Testis (tissue), 2 donors: Measurements from ENCODE around the gene SERPINA1.

Experiments used
- CTCF ChIP-seq, 3 experiments: fragments of 450-650 bp in 2 of 3; fragments of 200-600 bp in 1 of 3; sonication (generic) in 1 of 3; IDR thresholded peaks; one replicate each; pipeline ENCODE4 v1.5.1; 2016 to 2019; ENCODE audit warnings: antibody characterized with exemption in 3 of 3, mild to moderate bottlenecking in 2 of 3, moderate library complexity in 1 of 3
- POLR2A ChIP-seq: fragments of 450-650 bp; IDR thresholded peaks from one replicate; pipeline ENCODE4 v1.6.1; 2017; ENCODE audit warnings: antibody characterized with exemption, mild to moderate bottlenecking, moderate library complexity

DNA sequence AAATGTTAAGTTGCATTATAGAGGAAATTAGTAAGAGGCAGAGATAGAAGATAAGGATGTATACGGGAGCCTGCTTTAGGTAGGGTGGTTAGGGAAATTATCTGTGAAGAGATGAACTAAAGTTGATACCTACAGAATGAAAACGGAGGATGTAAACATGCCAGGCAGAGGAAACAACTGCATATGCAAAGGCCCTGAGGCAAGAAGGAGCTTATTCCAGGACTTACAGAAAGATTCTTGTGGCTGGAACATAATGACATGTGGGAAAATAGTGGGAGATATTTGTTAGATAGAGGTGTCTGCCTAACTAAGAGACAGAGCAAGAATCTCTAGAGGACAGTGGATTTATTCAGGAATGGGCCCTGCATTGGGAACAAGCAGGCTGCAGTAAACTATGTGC lies 16.2 kb upstream of the SERPINA1 start:
- no peak for TF ChIP-seq CTCF (IDR thresholded peaks at IDR 0.05)
- TF ChIP-seq POLR2A = no peak
